H1 (cell line): ENCODE results near the gene CDKN2AIP. TPM values are rescaled to one million over a fixed set of nuclear protein-coding genes. Genes with fewer than 3 reads are reported as not detected.

Experiments used
- CTCF ChIA-PET: fragments of 300-600 bp; sonication (Branson Sonifier 250); formaldehyde crosslinking; loops from one replicate; lab custom pipeline; 2021; ENCODE audit not compliant: partially characterized antibody; lab: Charles Lee
- POLR2A ChIA-PET: fragments of 300-600 bp; sonication (Branson Sonifier 250); formaldehyde crosslinking; loops from one replicate; lab custom pipeline; 2021; ENCODE audit warnings: inconsistent platforms; ENCODE audit not compliant: partially characterized antibody; lab: Charles Lee
- DNase-seq, 2 experiments: peaks; one replicate each; pipeline versions ENCODE4 v3.0.0 to v3.0.0-alpha.2; 2010 to 2022; ENCODE audit warnings: low spot score in 2 of 2, low read depth in 1 of 2, mixed read lengths in 1 of 2
- FAIRE-seq: peaks from 2 replicates; lab custom pipeline; 2011; peaks lifted over from hg19 to GRCh38; lab: Jason Lieb, UNC
- H2AFZ ChIP-seq: 2 replicates; pipeline ENCODE4 v1.8.1; 2012; ENCODE audit warnings: low read length, inconsistent platforms
- H2AK5ac ChIP-seq: 2 replicates; pipeline ENCODE4 v1.6.1; 2013; ENCODE audit warnings: low read depth, low read length
- H2BK120ac ChIP-seq: replicated peaks from 2 replicates; pipeline ENCODE3; 2013; ENCODE audit warnings: low read depth, low read length, inconsistent platforms
- H2BK12ac ChIP-seq: 2 replicates; pipeline ENCODE4 v1.6.1; 2013; ENCODE audit warnings: low read depth, low read length
- H2BK15ac ChIP-seq: 2 replicates; pipeline ENCODE4 v1.6.1; 2013; ENCODE audit warnings: low read length
- H2BK20ac ChIP-seq: 2 replicates; pipeline ENCODE4 v1.6.1; 2013; ENCODE audit warnings: low read length
- H2BK5ac ChIP-seq: 2 replicates; pipeline ENCODE4 v1.6.1; 2013; ENCODE audit warnings: low read depth, low read length
- H3K14ac ChIP-seq: 2 replicates; pipeline ENCODE4 v1.6.1; 2013; ENCODE audit warnings: inconsistent platforms; ENCODE audit not compliant: insufficient read length
- H3K18ac ChIP-seq: 2 replicates; pipeline ENCODE4 v1.6.1; 2013; ENCODE audit warnings: low read length; ENCODE audit errors: extremely low read depth
- H3K23ac ChIP-seq: 2 replicates; pipeline ENCODE4 v1.6.1; 2013; ENCODE audit warnings: inconsistent platforms; ENCODE audit not compliant: insufficient read length
- H3K23me2 ChIP-seq: 2 replicates; pipeline ENCODE4 v1.6.1; 2013; ENCODE audit warnings: low read depth, low read length
- H3K27ac ChIP-seq: 2 replicates; pipeline ENCODE4 v1.6.1; 2011; ENCODE audit warnings: low read depth, low read length, inconsistent platforms
- H3K27me3 ChIP-seq, 4 experiments: replicated peaks in 1 of 4; 1 replicate in 1 of 4; 2 replicates in 3 of 4; pipeline versions ENCODE4 v1.6.1 to v1.8.1; 2011 to 2013; ENCODE audit warnings: low read length in 3 of 4, mild to moderate bottlenecking in 3 of 4, inconsistent platforms in 2 of 4, mixed read lengths in 2 of 4, moderate library complexity in 1 of 4; ENCODE audit not compliant: control insufficient read depth in 3 of 4, insufficient read depth in 3 of 4; ENCODE audit errors: extremely low read depth in 1 of 4
- H3K36me3 ChIP-seq, 4 experiments: 2 replicates each; pipeline versions ENCODE4 v1.6.1 to v1.8.1; 2011 to 2013; ENCODE audit warnings: mild to moderate bottlenecking in 4 of 4, low read length in 3 of 4, moderate library complexity in 2 of 4, control low read depth in 1 of 4, inconsistent platforms in 1 of 4; ENCODE audit not compliant: insufficient read depth in 4 of 4, control insufficient read depth in 2 of 4
- H3K4ac ChIP-seq: replicated peaks from 2 replicates; pipeline ENCODE3; 2013; ENCODE audit warnings: low read length, low read depth, mixed read lengths, inconsistent platforms; ENCODE audit not compliant: insufficient read length
- H3K4me1 ChIP-seq, 4 experiments: replicated peaks in 1 of 4; 1 replicate in 1 of 4; 2 replicates in 3 of 4; pipeline versions ENCODE4 v1.6.1 to v1.8.1; 2011 to 2013; ENCODE audit warnings: low read length in 3 of 4, inconsistent platforms in 2 of 4, mixed read lengths in 1 of 4; ENCODE audit not compliant: insufficient read depth in 4 of 4, control insufficient read depth in 3 of 4
- H3K4me2 ChIP-seq, 2 experiments: 2 replicates each; pipeline versions ENCODE4 v1.6.1 to v1.8.1; 2011 to 2013; ENCODE audit warnings: low read depth in 2 of 2, low read length in 2 of 2, control low read depth in 1 of 2, inconsistent platforms in 1 of 2, mild to moderate bottlenecking in 1 of 2; ENCODE audit not compliant: insufficient read depth in 1 of 2
- H3K4me3 ChIP-seq, 4 experiments: fragments of 200-600, 300-600 bp in 1 of 4; sonication (generic), shearing (Covaris generic), sonication (Bioruptor Twin) in 1 of 4; 2 replicates each; pipeline versions ENCODE4 v1.5.1 to v1.8.1; 2011 to 2016; ENCODE audit warnings: low read length in 4 of 4, low read depth in 3 of 4, control low read depth in 2 of 4, inconsistent platforms in 2 of 4, mild to moderate bottlenecking in 2 of 4, mixed read lengths in 1 of 4, moderate library complexity in 1 of 4; ENCODE audit not compliant: insufficient read depth in 2 of 4; ENCODE audit errors: extremely low read depth in 1 of 4
- H3K56ac ChIP-seq: replicated peaks from 2 replicates; pipeline ENCODE3; 2013; ENCODE audit warnings: low read depth, mild to moderate bottlenecking, mixed read lengths, low read length, inconsistent platforms; ENCODE audit not compliant: insufficient read length
- H3K79me1 ChIP-seq: 2 replicates; pipeline ENCODE4 v1.6.1; 2013; ENCODE audit warnings: low read depth, low read length, control low read depth
- H3K79me2 ChIP-seq, 2 experiments: 2 replicates each; pipeline versions ENCODE4 v1.6.1 to v1.8.1; 2012 to 2013; ENCODE audit warnings: low read length in 2 of 2, mild to moderate bottlenecking in 2 of 2, inconsistent platforms in 1 of 2; ENCODE audit not compliant: insufficient read depth in 2 of 2, control insufficient read depth in 1 of 2
- H3K9ac ChIP-seq, 4 experiments: replicated peaks in 1 of 4; 1 replicate in 1 of 4; 2 replicates in 3 of 4; pipeline versions ENCODE4 v1.6.1 to v1.8.1; 2011 to 2013; ENCODE audit warnings: low read depth in 3 of 4, low read length in 3 of 4, control low read depth in 2 of 4, mild to moderate bottlenecking in 2 of 4, moderate library complexity in 2 of 4, inconsistent platforms in 1 of 4; ENCODE audit errors: extremely low read depth in 1 of 4
- H3K9me3 ChIP-seq, 2 experiments: 2 replicates each; pipeline versions ENCODE4 v1.6.1 to v1.8.1; 2012 to 2013; ENCODE audit warnings: mild to moderate bottlenecking in 2 of 2, moderate library complexity in 2 of 2, control low read depth in 1 of 2, inconsistent platforms in 1 of 2, low read depth in 1 of 2, low read length in 1 of 2, mixed read lengths in 1 of 2; ENCODE audit not compliant: insufficient read depth in 2 of 2
- H4K20me1 ChIP-seq, 2 experiments: replicated peaks in 1 of 2; 2 replicates each; pipeline versions ENCODE3 to v1.8.1; 2011 to 2013; ENCODE audit warnings: inconsistent platforms in 2 of 2, low read length in 2 of 2, mild to moderate bottlenecking in 1 of 2; ENCODE audit not compliant: insufficient read depth in 2 of 2, control insufficient read depth in 1 of 2
- H4K5ac ChIP-seq: 2 replicates; pipeline ENCODE4 v1.6.1; 2013; ENCODE audit warnings: low read length, low read depth, mixed read lengths, inconsistent platforms; ENCODE audit not compliant: insufficient read length
- H4K8ac ChIP-seq: 2 replicates; pipeline ENCODE4 v1.8.0; 2013; ENCODE audit warnings: mild to moderate bottlenecking, moderate library complexity, low read length, inconsistent platforms; ENCODE audit not compliant: insufficient read depth; ENCODE audit errors: extremely low read depth
- H4K91ac ChIP-seq: replicated peaks from 2 replicates; pipeline ENCODE3; 2013; ENCODE audit warnings: low read length, mixed read lengths, inconsistent platforms; ENCODE audit not compliant: insufficient read length
- ASH2L ChIP-seq: fragments of 200-600, 300-600 bp; sonication (generic); IDR thresholded peaks from one replicate; pipeline ENCODE4 v1.7.1; 2017; ENCODE audit warnings: low read length
- BACH1 ChIP-seq: IDR thresholded peaks from 2 replicates; pipeline ENCODE4 v1.6.1; 2012; ENCODE audit warnings: low read length, improper control_type of control experiment
- BCL11A ChIP-seq, 2 experiments: IDR thresholded peaks; one replicate each; pipeline ENCODE4 v1.6.1; 2011; ENCODE audit warnings: low read depth in 2 of 2, low read length in 2 of 2, mild to moderate bottlenecking in 2 of 2
- CTCF ChIP-seq, 3 experiments: IDR thresholded peaks; 1 replicate in 2 of 3; 2 replicates in 1 of 3; pipeline versions ENCODE4 v1.5.1 to v1.6.1; 2011; ENCODE audit warnings: low read length in 3 of 3, mild to moderate bottlenecking in 3 of 3, inconsistent platforms in 2 of 3, low read depth in 1 of 3, moderate library complexity in 1 of 3; ENCODE audit not compliant: insufficient read depth in 1 of 3; ENCODE audit errors: control extremely low read depth in 1 of 3
- GTF2F1 ChIP-seq: IDR thresholded peaks from 2 replicates; pipeline ENCODE4 v1.6.1; 2012; ENCODE audit warnings: low read depth, low read length, improper control_type of control experiment, borderline replicate concordance
- POLR2A ChIP-seq, 2 experiments: IDR thresholded peaks; 1 replicate in 1 of 2; 2 replicates in 1 of 2; pipeline ENCODE4 v1.6.1; 2011; ENCODE audit warnings: low read depth in 2 of 2, low read length in 2 of 2, mild to moderate bottlenecking in 2 of 2; ENCODE audit errors: control extremely low read depth in 1 of 2
- POLR2AphosphoS5 ChIP-seq: IDR thresholded peaks from 2 replicates; pipeline ENCODE4 v1.6.1; 2011; ENCODE audit warnings: low read depth, low read length
- RXRA ChIP-seq: IDR thresholded peaks from 2 replicates; pipeline ENCODE4 v1.6.1; 2011; ENCODE audit warnings: low read depth, mild to moderate bottlenecking, low read length, moderate library complexity; ENCODE audit not compliant: insufficient read depth
- SAP30 ChIP-seq: fragments of 300-600 bp; sonication (generic); IDR thresholded peaks from 2 replicates; pipeline ENCODE4 v1.7.1; 2012; ENCODE audit warnings: low read length, moderate library complexity, mild to moderate bottlenecking, inconsistent platforms; ENCODE audit not compliant: insufficient read depth, insufficient replicate concordance
- TAF1 ChIP-seq: IDR thresholded peaks from 2 replicates; pipeline ENCODE4 v1.6.1; 2011; ENCODE audit warnings: mild to moderate bottlenecking, low read depth, low read length
- ZNF274 ChIP-seq: IDR thresholded peaks from 2 replicates; pipeline ENCODE4 v1.7.0; 2012; ENCODE audit warnings: low read length, borderline replicate concordance; ENCODE audit errors: extremely low read depth
- WGBS, 2 experiments: shearing (Covaris generic) in 1 of 2; methylation state at CpG; one replicate each; pipeline versions ENCODE4 v1.1.6 to v1.1.7; 2013 to 2015; ENCODE audit warnings: low lambda C conversion rate in 2 of 2, mixed read lengths in 2 of 2, inconsistent platforms in 1 of 2, low coverage in 1 of 2, missing lambda C conversion rate in 1 of 2; ENCODE audit not compliant: insufficient replicate concordance in 2 of 2, insufficient coverage in 1 of 2, insufficient read length in 1 of 2; ENCODE audit errors: extremely low coverage in 1 of 2, missing lambda C conversion rate in 1 of 2; 5-methylcytosine and 5-hydroxymethylcytosine counted together
- polyA plus RNA-seq, 7 experiments: library from polyadenylated mRNA; depleted of rRNA in 3 of 7; stranded (reverse) in 5 of 7; unstranded in 2 of 7; fragments of >200 nt in 5 of 7; fragments of 200-250 nt in 2 of 7; gene quantifications; 1 replicate in 5 of 7; 2 replicates in 1 of 7; 4 replicates in 1 of 7; pipeline versions ENCODE4 v1.2.1 to v1.2.3, GENCODE V29; 2011 to 2013; ENCODE audit warnings: missing spikeins in 2 of 7, mixed read lengths in 2 of 7
- total RNA-seq: library from RNA; stranded (reverse); fragmentation: NEBNext Ultra II Directional; extraction: Animal tissue kit (Norgen Biotek cat#: 25700); gene quantifications from 2 replicates; pipeline ENCODE4 v1.2.1, GENCODE V29; 2021

The CDKN2AIP gene
- total and polyA plus RNA-seq, 2 of the 8 experiments (the other 6 are each of a cell fraction or from before 2014, with no cell fraction given), result 6.0 to 14.0 TPM

GRCh38 chr4:183438458-183439113 is 5.8 kb upstream of the CDKN2AIP start:
- DNase-seq (no peak), FAIRE-seq (no peak)
- Histone ChIP-seq H3K23me2 (peaks cover 1% of the 10 kb centered on the region; the same call in 1 of the 2 replicates), H4K91ac (no peak overlapping the region), H2AFZ (no peak overlapping the region), H2BK5ac (no peak overlapping the region), H3K4me1 (peaks cover 0 to 6% (median 4%) of the 10 kb centered on the region in 4 experiments; a peak in 6 of 7 replicates), H4K8ac (no peak overlapping the region), H3K23ac (no peak overlapping the region), H2BK12ac (no peak overlapping the region), H3K9me3 (no peaks in the 10 kb centered on the region), H3K36me3 (no peaks in the 10 kb centered on the region), H2BK20ac (no peak overlapping the region), H3K27ac (no peak overlapping the region), H2BK15ac (no peak overlapping the region), H2BK120ac (no peak overlapping the region), H3K56ac (no peak overlapping the region), H3K4me3 (no peak overlapping the region), H3K14ac (no peak overlapping the region), H3K18ac (no peak overlapping the region), H2AK5ac (no peak overlapping the region), H3K79me2 (no peaks in the 10 kb centered on the region), H3K9ac (no peak overlapping the region), H3K79me1 (no peaks in the 10 kb centered on the region), H3K4me2 (no peak overlapping the region), H3K4ac (no peak overlapping the region), H4K5ac (no peak overlapping the region), H3K27me3 (no peaks in the 10 kb centered on the region), H4K20me1 (no peaks in the 10 kb centered on the region)
- WGBS, 2 experiments, result 72% methylated on average over 7 of the region's 7 CpGs; no CpG with 5 or more reads in 1 of the 2 experiments
- ChIA-PET POLR2A (no interaction called here), CTCF (interaction anchor here (1.2 to 1.3 kb wide), 2 partner anchors 21 to 30 kb away, joined by 3 to 5 read pairs; no protein-coding TSS in a partner anchor)
- TF ChIP-seq BACH1 (no peak), CTCF (IDR thresholded peaks at IDR 0.05; ENCODE audit: control extremely low read depth in 1 of 3, insufficient read depth in 1 of 3, low read depth in 1 of 3, low read length in 3 of 3) (no peak), RXRA (no peak), POLR2A (IDR thresholded peaks at IDR 0.05; ENCODE audit: control extremely low read depth in 1 of 2, low read depth in 2 of 2, low read length in 2 of 2) (no peak), BCL11A (IDR thresholded peaks at IDR 0.05; ENCODE audit: low read depth in 2 of 2, low read length in 2 of 2) (no peak), ASH2L (no peak), GTF2F1 (no peak), SAP30 (no peak), TAF1 (no peak), POLR2AphosphoS5 (no peak), ZNF274 (no peak)
